HG03571 (cell line): ENCODE results near the gene STK11.
"Not testable (repeated sequence)": the region's sequence is repeated elsewhere in the genome, so short reads cannot be mapped to it uniquely, and the experiment has no call there.

Source experiments
- ATAC-seq: cut with Tn5 transposase; IDR thresholded peaks from one replicate; pipeline ENCODE4 v1.9.1; 2021; ENCODE audit not compliant: unreplicated experiment

Gene STK11

DNA sequence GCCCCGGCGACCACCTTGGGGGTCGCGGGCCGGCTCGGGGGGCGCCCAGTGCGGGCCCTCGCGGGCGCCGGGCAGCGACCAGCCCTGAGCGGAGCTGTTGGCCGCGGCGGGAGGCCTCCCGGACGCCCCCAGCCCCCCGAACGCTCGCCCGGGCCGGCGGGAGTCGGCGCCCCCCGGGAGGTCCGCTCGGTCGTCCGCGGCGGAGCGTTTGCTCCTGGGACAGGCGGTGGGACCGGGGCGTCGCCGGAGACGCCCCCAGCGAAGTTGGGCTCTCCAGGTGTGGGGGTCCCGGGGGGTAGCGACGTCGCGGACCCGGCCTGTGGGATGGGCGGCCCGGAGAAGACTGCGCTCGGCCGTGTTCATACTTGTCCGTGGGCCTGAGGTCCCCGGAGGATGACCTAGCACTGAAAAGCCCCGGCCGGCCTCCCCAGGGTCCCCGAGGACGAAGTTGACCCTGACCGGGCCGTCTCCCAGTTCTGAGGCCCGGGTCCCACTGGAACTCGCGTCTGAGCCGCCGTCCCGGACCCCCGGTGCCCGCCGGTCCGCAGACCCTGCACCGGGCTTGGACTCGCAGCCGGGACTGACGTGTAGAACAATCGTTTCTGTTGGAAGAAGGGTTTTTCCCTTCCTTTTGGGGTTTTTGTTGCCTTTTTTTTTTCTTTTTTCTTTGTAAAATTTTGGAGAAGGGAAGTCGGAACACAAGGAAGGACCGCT is 729 bp downstream of the STK11 start:
- peak; percentile 8 for ATAC-seq

DNA sequence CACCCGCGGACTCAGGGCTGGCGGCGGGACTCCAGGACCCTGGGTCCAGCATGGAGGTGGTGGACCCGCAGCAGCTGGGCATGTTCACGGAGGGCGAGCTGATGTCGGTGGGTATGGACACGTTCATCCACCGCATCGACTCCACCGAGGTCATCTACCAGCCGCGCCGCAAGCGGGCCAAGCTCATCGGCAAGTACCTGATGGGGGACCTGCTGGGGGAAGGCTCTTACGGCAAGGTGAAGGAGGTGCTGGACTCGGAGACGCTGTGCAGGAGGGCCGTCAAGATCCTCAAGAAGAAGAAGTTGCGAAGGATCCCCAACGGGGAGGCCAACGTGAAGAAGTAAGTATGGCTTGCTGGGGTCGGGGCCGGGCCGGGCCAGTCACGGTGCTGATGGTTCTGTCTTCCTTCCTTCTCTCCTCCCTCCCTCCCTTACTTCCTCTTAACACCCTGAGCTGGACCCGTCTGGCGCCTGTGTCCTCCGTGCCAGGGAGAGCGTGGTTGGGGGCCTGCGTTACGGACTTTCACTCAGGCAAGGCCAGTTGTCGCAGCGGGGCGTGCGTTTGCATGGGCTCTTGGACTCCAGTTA is 1.4 kb downstream of the STK11 start:
- ATAC-seq: no peak

DNA sequence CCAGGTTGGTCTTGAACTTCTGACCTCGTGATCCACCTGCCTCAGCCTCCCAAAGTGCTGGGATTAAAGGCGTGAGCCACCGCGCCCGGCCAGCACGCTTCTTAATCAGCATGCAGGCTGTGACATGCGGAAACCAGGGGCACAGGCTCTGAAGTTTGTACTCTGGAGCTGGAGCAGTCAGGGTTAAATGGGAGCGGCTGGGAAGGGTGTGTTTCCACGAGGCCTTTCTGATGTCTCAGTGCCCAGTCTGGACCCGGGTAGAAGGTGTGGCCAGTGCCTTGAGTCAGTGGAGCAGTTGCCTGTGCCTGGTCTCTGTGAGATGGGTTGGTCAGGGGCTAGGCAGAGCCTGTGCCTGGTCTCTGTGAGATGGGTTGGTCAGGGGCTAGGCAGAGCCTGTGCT is 3.3 kb downstream of the STK11 start:
- not testable (repeated sequence) for ATAC-seq

DNA sequence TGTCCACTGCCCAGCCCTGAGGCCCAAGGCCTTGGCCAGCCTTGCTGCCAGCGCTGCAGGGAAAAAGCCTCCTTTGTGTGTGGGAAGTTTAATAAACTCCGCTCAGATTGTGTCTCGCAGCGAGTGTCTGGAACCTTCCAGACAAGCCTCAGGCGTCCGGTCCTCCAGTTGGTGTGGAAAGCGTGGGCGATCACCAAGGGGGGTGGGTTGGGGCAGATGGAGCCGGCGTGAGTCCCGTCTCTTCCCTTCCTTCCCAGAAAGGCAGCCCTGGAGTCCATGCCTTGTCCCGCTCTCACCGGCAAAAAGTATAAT is 4.6 kb downstream of the STK11 start:
- no peak for ATAC-seq

DNA sequence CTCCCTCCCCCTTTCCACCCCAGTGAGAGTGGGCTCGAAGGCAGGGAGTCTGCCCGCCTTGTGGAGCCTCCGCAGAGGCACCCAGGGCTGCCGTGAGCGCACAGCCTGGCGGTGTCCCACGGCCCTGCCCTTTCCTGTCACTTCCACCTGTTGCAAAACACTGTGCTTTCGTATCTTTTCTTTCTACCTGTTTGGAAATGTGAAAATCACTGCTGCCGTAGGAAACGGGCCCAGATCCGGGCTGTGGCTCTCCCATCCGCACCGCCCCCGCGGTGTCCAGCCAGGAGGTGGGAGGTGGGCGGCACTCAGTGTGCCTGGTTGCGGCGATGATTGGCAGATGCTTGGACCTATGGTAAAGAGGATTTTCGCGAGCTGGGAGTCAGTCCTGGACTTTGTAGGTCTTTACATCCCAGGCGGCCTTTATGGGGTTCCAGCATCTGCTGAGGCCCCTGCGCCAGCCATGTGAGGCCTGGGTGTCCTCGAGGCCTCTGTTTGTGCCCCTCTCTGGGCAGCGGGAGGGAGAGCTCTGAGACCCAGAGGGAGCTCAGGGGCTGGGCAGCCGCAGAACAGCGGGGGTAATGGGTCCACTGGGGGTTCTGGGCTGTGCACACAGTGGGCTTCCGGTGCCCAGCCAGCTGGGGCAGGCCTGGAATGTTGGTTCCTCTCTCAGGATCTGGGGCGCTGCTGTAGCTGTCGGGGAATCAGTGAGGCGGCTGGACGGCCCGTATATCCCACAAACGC is 6.1 kb downstream of the STK11 start:
- no peak for ATAC-seq

DNA sequence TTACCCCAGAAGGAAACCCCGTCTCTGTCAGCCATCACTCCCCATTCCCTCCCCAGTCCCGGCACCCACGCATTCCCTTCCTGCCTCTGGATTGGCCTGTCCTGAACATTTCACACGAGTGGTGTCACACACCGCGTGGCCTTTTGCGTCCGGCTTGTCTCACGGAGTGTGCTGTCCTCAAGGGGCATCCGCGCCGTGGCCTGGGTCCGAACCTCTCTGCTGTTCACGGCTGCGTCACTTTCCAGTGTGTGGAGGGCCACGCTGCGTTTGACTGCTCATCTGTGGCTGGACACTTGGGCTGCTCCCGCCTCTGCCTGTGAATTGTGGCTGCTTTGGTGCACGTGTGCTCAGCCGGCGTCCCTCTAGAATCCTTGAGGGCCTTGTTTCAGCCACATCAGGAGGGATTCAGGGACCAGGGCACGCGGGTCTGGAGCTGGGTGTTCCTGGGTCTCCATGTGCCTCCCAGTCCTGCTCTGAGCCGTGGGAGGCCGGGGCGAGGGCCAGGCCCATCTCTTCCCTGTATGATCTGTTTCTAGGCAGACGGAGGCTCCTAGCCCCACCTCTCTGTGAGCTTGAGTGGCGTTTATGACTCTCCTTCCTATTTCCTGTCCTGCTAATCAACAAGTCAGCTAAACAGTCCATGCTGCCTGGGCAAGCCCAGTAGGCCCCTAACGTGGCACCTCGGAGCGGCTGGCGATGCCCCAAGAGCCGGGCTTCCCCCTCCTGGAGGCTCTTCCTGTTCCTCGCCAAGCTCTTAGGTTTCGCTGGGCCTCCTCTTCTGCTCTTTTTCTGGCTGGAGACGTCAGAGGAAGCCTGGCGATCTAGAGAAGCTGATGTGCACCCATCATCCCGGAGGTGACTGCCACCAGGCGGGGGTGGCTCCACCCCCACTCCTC is 8.1 kb downstream of the STK11 start:
- no peak for ATAC-seq

DNA sequence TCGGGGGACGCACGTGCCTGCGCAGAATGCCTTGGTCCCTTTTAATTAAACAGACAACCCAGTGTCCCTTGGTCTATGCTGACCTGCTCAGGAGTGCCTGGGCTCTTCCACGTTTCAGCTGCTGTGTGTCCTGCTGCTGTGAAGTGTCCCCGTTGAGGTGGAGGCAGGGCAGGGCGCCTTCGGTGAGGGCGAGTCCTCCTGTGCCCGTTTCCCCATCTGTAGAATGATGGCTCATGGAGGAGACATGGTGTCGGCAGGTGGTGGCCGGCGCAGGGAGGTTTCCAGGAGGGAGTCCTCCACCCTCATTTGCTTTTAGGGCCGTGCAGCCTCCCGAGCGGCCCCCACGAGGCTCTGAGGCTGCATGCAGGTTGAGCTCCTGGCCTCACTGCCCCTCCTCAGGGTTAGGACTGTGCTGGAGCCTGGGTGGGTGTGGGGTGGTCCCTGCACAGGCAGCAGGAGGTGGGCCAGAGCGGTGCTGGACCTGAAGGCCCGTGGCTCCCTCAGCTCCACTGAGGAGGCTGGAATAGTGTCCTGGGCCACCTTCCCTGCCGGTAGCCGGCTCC is 8.8 kb downstream of the STK11 start:
- ATAC-seq: no peak

DNA sequence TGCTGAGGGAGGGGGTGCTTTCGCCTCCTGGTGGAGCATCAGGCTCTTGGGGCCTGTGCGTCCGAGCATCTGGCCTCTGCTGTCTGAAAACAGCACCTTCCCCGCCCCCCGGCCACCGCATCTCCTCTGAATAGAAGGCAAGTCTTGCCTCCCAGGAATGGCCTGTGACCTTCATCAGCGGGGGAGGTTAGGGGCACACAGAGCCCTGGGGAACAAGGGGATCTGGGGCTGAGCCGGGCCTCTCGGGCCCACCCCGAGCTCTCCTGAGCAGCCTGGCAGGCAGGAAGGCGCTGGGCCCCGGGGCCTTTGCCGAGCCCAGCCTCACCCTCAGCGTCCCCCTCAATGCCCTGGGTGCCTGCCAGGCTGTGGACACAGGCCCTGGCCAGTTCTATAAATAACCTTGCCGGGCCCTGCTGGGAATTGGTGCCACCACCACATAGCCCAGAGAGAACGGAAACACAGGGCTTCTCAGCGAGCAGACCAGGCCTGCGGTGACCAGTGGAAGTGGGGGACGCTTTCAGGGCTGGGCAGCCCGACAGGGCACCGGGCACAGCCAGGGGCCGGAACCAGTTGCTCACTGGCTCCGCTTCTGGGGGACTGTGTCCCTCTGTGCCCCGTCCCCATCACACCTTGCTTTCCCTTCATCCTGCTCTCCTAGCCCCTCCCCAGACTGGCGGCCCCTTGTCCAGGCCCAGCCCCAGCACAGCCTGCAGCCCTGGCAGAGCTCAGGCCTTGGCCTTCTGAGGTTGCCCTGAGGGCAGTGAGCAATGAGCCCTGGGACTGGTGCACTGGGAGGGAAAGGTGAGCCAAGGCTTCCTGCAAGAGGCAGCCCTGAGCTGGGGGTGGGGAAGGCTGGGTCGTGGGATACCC is 9.5 kb downstream of the STK11 start:
- no peak for ATAC-seq

DNA sequence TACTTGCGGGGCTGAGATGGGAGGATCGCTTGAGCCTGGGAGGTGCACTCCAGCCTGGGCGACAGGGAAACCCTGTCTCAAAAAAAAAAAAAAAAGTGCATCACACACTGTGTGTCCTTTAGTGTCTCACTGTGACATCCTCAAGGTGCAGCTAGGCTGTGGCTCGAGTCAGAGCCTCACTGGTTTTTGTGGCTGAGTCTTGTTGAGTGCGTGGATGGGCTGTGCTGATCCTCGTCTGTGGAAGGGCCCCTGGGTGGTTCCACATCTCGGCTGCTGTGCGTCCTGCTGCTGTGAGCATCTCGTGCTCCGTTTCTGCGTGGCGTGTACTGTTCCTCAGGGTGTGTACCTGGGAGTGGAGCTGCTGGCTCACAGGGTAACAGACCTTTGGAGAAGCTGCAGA is 11.2 kb downstream of the STK11 start:
- no peak for ATAC-seq

DNA sequence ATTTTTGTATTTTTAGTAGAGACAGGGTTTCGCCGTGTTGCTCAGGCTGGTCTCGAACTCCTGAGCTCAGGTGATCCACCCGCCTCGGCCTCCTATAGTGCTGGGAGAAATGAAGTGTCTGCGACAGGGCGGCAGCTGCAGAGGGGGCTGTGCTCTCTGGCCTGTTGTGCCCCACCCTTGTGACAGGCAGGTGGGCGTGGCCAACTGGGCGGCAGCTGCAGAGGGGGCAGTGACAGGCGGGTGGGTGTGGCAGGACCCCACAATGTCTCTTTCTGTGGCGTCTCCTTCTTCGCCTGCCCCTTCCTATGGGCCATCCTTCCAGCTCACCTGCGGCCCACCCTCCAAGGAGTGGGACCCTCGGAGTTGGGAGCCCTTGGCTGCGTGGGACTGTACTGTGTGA is 11.8 kb downstream of the STK11 start:
- no peak for ATAC-seq

DNA sequence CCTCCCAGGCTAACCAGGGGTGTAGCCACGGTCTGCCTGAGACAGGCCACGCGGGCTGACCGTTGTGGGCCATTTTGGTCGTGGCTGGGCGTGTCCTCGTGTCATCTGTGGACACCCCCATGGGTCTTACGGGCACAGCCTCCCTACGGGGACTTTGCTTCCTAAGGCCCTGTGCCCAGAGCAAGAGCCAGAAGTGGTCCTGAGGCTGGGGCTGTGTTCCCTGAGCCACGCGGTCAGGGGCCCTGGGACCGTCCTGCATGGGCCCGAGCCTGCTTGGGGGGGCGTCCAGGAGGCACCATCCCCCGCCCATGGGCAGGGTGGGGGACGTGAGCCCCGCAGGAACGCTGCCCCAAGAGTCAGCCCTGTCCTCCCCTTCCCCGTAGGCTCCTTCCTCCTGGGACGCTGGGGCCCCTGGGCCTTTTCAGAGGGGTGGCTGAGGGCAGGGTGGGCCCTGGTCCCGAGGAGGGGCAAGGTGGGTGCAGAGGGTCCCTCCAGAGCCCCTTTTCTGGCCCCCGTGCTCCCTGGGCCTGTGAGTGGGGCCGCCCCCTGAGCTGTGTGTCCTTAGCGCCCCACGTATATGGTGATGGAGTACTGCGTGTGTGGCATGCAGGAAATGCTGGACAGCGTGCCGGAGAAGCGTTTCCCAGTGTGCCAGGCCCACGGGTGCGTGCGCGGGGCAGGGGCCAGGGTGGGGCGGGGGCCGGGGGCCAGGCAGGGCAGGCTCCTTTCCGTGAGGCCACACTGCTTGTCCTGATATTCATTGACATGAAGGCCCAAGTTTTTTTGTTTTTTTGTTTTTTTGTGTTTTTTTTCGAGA is 13.4 kb downstream of the STK11 start:
- ATAC-seq: no peak

DNA sequence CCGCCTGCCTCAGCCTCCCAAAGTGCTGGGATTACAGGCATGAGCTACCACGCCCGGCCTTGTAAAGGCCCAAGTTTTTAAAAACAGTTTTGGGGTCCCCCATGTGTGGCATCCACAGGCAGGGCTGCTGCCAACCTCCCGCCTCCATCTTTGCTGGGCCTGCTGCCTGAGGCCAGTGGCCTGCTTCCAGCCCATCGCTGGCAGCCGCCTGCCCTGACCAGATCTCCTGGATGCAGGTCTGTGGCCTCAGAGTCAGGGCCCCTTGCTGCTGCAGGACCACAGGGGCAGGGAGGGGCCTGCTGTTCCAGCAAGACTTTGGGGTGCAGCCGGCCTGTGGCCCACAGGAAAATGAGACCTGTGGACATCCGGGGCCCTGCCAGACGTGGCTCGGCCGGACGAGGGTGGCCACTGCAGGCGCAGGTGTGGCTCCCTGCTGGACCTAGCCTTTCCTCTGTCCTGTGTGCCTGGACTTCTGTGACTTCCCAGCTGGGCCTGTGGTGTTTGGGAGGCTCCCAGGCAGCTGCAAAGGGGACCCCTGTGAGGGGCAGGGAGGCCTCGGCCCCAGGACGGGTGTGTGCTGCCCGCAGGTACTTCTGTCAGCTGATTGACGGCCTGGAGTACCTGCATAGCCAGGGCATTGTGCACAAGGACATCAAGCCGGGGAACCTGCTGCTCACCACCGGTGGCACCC is 14.4 kb downstream of the STK11 start:
- ATAC-seq: no peak

DNA sequence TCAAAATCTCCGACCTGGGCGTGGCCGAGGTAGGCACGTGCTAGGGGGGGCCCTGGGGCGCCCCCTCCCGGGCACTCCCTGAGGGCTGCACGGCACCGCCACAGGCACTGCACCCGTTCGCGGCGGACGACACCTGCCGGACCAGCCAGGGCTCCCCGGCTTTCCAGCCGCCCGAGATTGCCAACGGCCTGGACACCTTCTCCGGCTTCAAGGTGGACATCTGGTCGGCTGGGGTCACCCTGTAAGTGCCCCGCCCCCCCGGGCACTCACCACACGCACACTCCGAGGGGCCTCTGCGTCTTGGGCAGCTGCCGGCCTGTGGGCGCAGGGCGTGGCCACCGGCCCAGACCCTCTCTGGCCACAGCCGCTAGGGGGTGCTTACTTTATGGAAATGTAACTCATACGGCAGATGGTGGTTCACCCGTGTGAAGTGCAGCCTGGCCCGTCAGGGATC is 14.9 kb downstream of the STK11 start:
- no peak for ATAC-seq

DNA sequence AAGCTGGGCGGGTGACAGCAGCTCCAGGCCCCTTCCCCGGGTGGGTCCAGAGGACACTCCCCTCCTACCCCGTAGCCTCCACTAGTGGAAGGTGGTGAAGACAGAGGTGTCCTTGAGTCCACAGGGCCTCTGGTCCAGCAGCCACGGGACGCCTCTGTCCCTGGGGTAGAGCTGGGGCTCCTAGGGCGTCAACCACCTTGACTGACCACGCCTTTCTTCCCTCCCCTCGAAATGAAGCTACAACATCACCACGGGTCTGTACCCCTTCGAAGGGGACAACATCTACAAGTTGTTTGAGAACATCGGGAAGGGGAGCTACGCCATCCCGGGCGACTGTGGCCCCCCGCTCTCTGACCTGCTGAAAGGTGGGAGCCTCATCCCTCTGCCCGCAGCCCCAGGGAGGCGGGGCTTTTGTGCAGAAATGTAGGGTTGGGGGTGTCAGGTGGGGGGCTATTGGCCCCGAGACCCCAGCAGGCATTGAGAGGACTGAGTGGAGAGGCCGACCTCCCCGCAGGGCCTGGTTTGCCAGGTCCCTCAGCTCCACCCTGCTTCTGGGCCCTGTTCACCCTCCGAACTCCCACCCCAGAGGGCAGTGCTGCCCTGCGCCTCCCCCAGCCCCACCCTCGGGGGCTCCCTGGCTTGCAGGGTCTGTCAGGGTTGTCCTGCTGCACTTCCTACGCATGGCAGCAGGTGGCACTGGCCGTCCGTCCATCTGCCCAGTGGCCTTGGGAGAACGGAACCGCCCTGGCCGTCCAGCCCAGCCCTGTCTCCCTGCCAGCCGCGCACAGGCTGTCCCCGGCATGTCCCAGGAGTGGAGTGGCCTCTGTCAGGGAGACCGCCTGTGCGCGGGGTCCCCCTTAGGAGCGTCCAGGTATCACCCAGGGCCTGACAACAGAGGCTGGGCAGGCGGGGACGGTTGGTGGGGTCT is 15.7 kb downstream of the STK11 start:
- ATAC-seq: no peak

DNA sequence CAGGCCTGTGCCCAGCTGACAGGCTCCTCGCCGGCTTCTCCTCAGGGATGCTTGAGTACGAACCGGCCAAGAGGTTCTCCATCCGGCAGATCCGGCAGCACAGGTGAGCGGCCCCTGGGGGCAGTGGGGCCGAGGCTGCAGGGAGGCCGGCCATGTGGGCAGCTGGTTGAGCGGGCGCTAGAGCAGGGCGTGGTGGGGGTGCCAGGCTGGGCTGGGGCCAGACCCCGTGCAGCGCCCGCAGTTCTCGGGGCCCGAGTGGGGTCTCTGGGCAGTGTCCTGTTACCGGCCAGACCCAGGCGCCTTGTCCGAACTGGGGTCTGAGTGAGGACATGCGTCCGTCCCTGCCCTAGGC is 16.3 kb downstream of the STK11 start:
- ATAC-seq: no peak

DNA sequence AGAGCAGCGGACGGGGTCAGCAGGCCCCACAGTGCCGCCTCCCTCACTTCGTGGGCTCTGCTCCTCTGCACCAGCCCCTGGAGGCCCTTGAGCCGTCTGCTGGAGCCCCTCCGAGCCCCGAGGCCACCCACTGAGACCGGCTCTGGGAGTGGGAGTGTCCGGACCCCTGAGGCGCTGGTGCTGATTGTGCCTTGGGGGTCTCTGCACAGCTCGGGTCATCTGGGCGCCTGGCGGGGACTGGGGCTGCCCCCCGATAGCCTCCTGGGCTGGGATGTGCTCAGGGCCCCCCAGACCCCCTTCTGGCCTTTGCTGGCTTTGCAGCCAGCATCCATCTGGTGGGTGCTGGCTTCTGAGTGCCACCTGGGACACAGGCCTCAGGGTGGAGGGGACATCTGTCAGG is 16.8 kb downstream of the STK11 start:
- no peak for ATAC-seq

DNA sequence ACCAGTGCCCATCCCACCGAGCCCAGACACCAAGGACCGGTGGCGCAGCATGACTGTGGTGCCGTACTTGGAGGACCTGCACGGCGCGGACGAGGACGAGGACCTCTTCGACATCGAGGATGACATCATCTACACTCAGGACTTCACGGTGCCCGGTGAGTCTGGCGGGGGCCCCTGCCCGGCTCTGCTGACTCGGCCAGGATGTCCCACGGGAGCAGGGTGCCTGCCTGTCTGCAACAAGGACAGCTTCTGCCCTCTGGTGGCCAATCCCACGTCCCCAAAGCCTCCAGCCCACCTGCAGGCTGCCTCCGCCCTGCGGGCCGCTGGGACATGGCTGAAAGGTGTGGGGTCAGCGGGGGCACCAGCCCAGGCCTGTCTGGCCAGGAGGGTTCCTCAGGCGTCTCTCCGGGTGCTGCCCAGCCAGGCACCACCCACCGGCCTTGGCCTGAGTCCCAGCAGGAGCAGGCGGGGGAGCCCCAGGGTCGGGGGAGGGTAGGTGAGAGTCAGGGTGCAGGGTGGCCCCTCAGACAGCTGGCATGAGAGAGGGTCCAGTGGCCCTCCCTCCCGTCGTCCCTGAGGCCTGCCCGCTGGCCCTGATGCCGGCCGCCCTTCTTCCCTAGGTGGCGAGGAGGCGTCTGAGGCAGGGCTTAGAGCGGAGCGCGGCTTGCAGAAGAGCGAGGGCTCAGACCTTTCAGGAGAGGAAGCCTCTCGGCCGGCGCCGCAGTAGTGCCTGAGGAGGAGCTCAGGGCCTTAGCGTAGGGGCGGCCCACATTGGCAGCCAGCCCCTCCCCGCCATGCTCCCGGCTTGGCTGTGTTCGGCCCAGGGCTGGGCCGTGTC is 17.7 kb downstream of the STK11 start:
- ATAC-seq: no peak
